Islet of Langerhans (tissue), 1 donor: ENCODE results near the gene CIC.

Source experiments
- FAIRE-seq: peaks from one replicate; lab custom pipeline; 2011; peaks lifted over from hg19 to GRCh38; lab: Jason Lieb, UNC

The CIC gene

GRCh38 chr19:42244347-42245220, 24.5 kb upstream of the CIC start:
- peak; percentile 33 for FAIRE-seq

- no peak for FAIRE-seq
Observed at GRCh38 chr19:42245231-42245630, 23.8 kb upstream of the CIC start.

- FAIRE-seq, result no peak
Observed at GRCh38 chr19:42246143-42246921, 22.7 kb upstream of the CIC start.

GRCh38 chr19:42246922-42247639, 22.0 kb upstream of the CIC start:
- no peak for FAIRE-seq

- FAIRE-seq, result no peak
Observed at GRCh38 chr19:42247640-42248199, 21.3 kb upstream of the CIC start.

- no peak for FAIRE-seq
Observed at GRCh38 chr19:42248270-42249148, 20.5 kb upstream of the CIC start.

- no peak for FAIRE-seq
Observed at GRCh38 chr19:42249149-42249750, 19.8 kb upstream of the CIC start.

- FAIRE-seq, result no peak
Observed at GRCh38 chr19:42249769-42250168, 19.3 kb upstream of the CIC start.

- no peak for FAIRE-seq
Observed at GRCh38 chr19:42250183-42250665, 18.8 kb upstream of the CIC start.

- no peak for FAIRE-seq
Observed at GRCh38 chr19:42250666-42251531, 18.2 kb upstream of the CIC start.

- no peak for FAIRE-seq
Observed at GRCh38 chr19:42251572-42252358, 17.3 kb upstream of the CIC start.

GRCh38 chr19:42252365-42253244, 16.4 kb upstream of the CIC start:
- FAIRE-seq, result no peak

GRCh38 chr19:42253245-42254088, 15.6 kb upstream of the CIC start:
- no peak for FAIRE-seq

- FAIRE-seq, result no peak
Observed at GRCh38 chr19:42254089-42254849, 14.8 kb upstream of the CIC start.

- no peak for FAIRE-seq
Observed at GRCh38 chr19:42254850-42255765, 13.9 kb upstream of the CIC start, which contains the start of gene ERF. ERF (minus strand) TSS chr19:42255128; CDS start chr19:42254999, 129 bp downstream.
